ENCODE results near the gene ZNF664.

Gene ZNF664

DNA sequence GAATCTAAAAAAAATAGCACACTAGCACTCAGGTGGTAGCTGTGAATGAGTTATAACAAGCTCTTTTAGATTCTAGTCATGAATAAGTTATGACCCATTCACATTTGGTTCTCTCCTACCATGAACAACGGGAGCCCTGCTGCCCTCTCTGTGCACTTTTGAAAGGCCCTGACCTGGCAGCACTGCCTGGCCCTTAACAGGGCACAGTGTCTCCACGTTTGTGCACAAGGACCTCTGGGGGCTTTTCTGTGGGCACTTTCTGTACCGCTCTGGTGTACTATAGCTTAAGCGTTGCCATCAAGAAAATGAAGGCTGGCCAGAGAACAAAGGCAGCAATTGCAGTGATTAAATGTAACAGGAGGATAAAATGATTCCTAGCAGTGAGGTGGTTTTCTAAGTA, 21.5 kb upstream of the ZNF664 start:
- Histone ChIP-seq H3K79me1 (ENCODE audit: low read length) (no peaks in the 10 kb centered on the region), H3K4me1 (ENCODE audit: control insufficient read depth in 1 of 2, insufficient read depth in 2 of 2, low read length in 2 of 2) (no peaks in the 10 kb centered on the region), H3K18ac (ENCODE audit: low read length) (no peak overlapping the region), H3K4me2 (ENCODE audit: low read length) (no peak overlapping the region), H3K27me3 (ENCODE audit: insufficient read depth, low read length) (no peaks in the 10 kb centered on the region), H3K4ac (ENCODE audit: low read depth, low read length) (no peak overlapping the region), H3K27ac (ENCODE audit: low read depth, low read length) (no peak overlapping the region), H2AFZ (ENCODE audit: insufficient read depth, low read length, poor library complexity) (no peak overlapping the region), H2AK5ac (ENCODE audit: low read length) (no peak overlapping the region), H4K8ac (ENCODE audit: low read depth, low read length) (no peak overlapping the region), H3K79me2 (ENCODE audit: control insufficient read depth, insufficient read depth, low read length, poor library complexity) (no peaks in the 10 kb centered on the region), H2BK120ac (ENCODE audit: insufficient read depth, low read length, poor library complexity) (no peak overlapping the region), H2BK5ac (ENCODE audit: low read depth, low read length, poor library complexity) (no peak overlapping the region), H2BK12ac (ENCODE audit: low read length) (no peak overlapping the region), H3K23ac (ENCODE audit: low read length) (no peak overlapping the region), H3K9ac (ENCODE audit: low read length) (no peak overlapping the region), H3K14ac (ENCODE audit: low read length) (no peak overlapping the region), H4K12ac (ENCODE audit: low read depth, low read length) (no peak overlapping the region), H3K36me3 (ENCODE audit: control insufficient read depth in 1 of 2, insufficient read depth in 2 of 2, low read length in 2 of 2) (peaks cover 2 to 5% of the 10 kb centered on the region in 2 experiments), H4K91ac (ENCODE audit: low read depth, low read length) (no peak overlapping the region), H3K9me3 (ENCODE audit: insufficient read depth, low read depth, low read length) (no peaks in the 10 kb centered on the region), H3K4me3 (ENCODE audit: low read depth, low read length) (no peak overlapping the region)
- no peak for DNase-seq
- no CpG with 5 or more reads among the region's 4 CpGs for WGBS (ENCODE audit: extremely low coverage, insufficient coverage, insufficient read length)

GRCh38 chr12:123952037-123952436, 21.0 kb upstream of the ZNF664 start:
- Histone ChIP-seq H4K91ac (ENCODE audit: low read depth, low read length) (no peak overlapping the region), H2BK5ac (ENCODE audit: low read depth, low read length, poor library complexity) (no peak overlapping the region), H3K27ac (ENCODE audit: low read depth, low read length) (no peak overlapping the region), H3K9ac (ENCODE audit: low read length) (no peak overlapping the region), H2AFZ (ENCODE audit: insufficient read depth, low read length, poor library complexity) (no peak overlapping the region), H3K14ac (ENCODE audit: low read length) (no peak overlapping the region), H3K18ac (ENCODE audit: low read length) (no peak overlapping the region), H4K12ac (ENCODE audit: low read depth, low read length) (no peak overlapping the region), H3K27me3 (ENCODE audit: insufficient read depth, low read length) (no peaks in the 10 kb centered on the region), H3K4me2 (ENCODE audit: low read length) (no peak overlapping the region), H2BK12ac (ENCODE audit: low read length) (no peak overlapping the region), H3K79me2 (ENCODE audit: control insufficient read depth, insufficient read depth, low read length, poor library complexity) (no peaks in the 10 kb centered on the region), H2AK5ac (ENCODE audit: low read length) (no peak overlapping the region), H3K4me3 (ENCODE audit: low read depth, low read length) (no peak overlapping the region), H4K8ac (ENCODE audit: low read depth, low read length) (no peak overlapping the region), H3K4me1 (ENCODE audit: control insufficient read depth in 1 of 2, insufficient read depth in 2 of 2, low read length in 2 of 2) (no peaks in the 10 kb centered on the region), H3K4ac (ENCODE audit: low read depth, low read length) (no peak overlapping the region), H3K79me1 (ENCODE audit: low read length) (no peaks in the 10 kb centered on the region), H2BK120ac (ENCODE audit: insufficient read depth, low read length, poor library complexity) (no peak overlapping the region), H3K36me3 (ENCODE audit: control insufficient read depth in 1 of 2, insufficient read depth in 2 of 2, low read length in 2 of 2) (peaks cover 2 to 5% of the 10 kb centered on the region in 2 experiments), H3K23ac (ENCODE audit: low read length) (no peak overlapping the region), H3K9me3 (ENCODE audit: insufficient read depth, low read depth, low read length) (no peaks in the 10 kb centered on the region)
- no CpG with 5 or more reads among the region's 2 CpGs for WGBS (ENCODE audit: extremely low coverage, insufficient coverage, insufficient read length)
- no peak for DNase-seq

GRCh38 chr12:123954647-123955350, 18.2 kb upstream of the ZNF664 start:
- Histone ChIP-seq H3K4me3 (ENCODE audit: low read depth, low read length) (no peak overlapping the region), H3K23ac (ENCODE audit: low read length) (no peak overlapping the region), H4K12ac (ENCODE audit: low read depth, low read length) (no peak overlapping the region), H3K36me3 (ENCODE audit: control insufficient read depth in 1 of 2, insufficient read depth in 2 of 2, low read length in 2 of 2) (peaks cover 0 to 4% of the 10 kb centered on the region in 2 experiments), H2BK5ac (ENCODE audit: low read depth, low read length, poor library complexity) (no peak overlapping the region), H2AK5ac (ENCODE audit: low read length) (no peak overlapping the region), H3K79me2 (ENCODE audit: control insufficient read depth, insufficient read depth, low read length, poor library complexity) (no peaks in the 10 kb centered on the region), H3K79me1 (ENCODE audit: low read length) (no peaks in the 10 kb centered on the region), H2BK120ac (ENCODE audit: insufficient read depth, low read length, poor library complexity) (no peak overlapping the region), H3K4me2 (ENCODE audit: low read length) (no peak overlapping the region), H4K8ac (ENCODE audit: low read depth, low read length) (no peak overlapping the region), H3K4me1 (ENCODE audit: control insufficient read depth in 1 of 2, insufficient read depth in 2 of 2, low read length in 2 of 2) (peaks cover 5 to 7% of the 10 kb centered on the region in 2 experiments), H3K9ac (ENCODE audit: low read length) (no peak overlapping the region), H3K27ac (ENCODE audit: low read depth, low read length) (no peak overlapping the region), H3K14ac (ENCODE audit: low read length) (no peak overlapping the region), H3K27me3 (ENCODE audit: insufficient read depth, low read length) (no peaks in the 10 kb centered on the region), H3K9me3 (ENCODE audit: insufficient read depth, low read depth, low read length) (no peaks in the 10 kb centered on the region), H3K4ac (ENCODE audit: low read depth, low read length) (no peak overlapping the region), H2AFZ (ENCODE audit: insufficient read depth, low read length, poor library complexity) (no peak overlapping the region), H3K18ac (ENCODE audit: low read length) (no peak overlapping the region), H4K91ac (ENCODE audit: low read depth, low read length) (no peak overlapping the region), H2BK12ac (ENCODE audit: low read length) (no peak overlapping the region)
- DNase-seq: no peak
- no CpG with 5 or more reads among the region's 10 CpGs for WGBS (ENCODE audit: extremely low coverage, insufficient coverage, insufficient read length)

- no CpG with 5 or more reads among the region's 9 CpGs for WGBS (ENCODE audit: extremely low coverage, insufficient coverage, insufficient read length)
- H3K4ac ChIP-seq (ENCODE audit: low read depth, low read length): no peak overlapping the region
These were observed 16.8 kb upstream of the ZNF664 start for GRCh38 chr12:123956249-123956648.

More at GRCh38 chr12:123956249-123956648, 16.8 kb upstream of the ZNF664 start:
- Histone ChIP-seq H3K27ac (ENCODE audit: low read depth, low read length) (no peak overlapping the region), H3K9me3 (ENCODE audit: insufficient read depth, low read depth, low read length) (no peaks in the 10 kb centered on the region), H4K8ac (ENCODE audit: low read depth, low read length) (no peak overlapping the region), H3K79me2 (ENCODE audit: control insufficient read depth, insufficient read depth, low read length, poor library complexity) (no peaks in the 10 kb centered on the region), H2BK12ac (ENCODE audit: low read length) (no peak overlapping the region), H3K23ac (ENCODE audit: low read length) (no peak overlapping the region), H3K18ac (ENCODE audit: low read length) (no peak overlapping the region), H4K91ac (ENCODE audit: low read depth, low read length) (no peak overlapping the region), H4K12ac (ENCODE audit: low read depth, low read length) (no peak overlapping the region), H3K27me3 (ENCODE audit: insufficient read depth, low read length) (no peaks in the 10 kb centered on the region), H3K4me2 (ENCODE audit: low read length) (no peak overlapping the region), H2BK5ac (ENCODE audit: low read depth, low read length, poor library complexity) (no peak overlapping the region), H2AK5ac (ENCODE audit: low read length) (no peak overlapping the region), H3K4me1 (ENCODE audit: control insufficient read depth in 1 of 2, insufficient read depth in 2 of 2, low read length in 2 of 2) (peaks cover 5 to 7% of the 10 kb centered on the region in 2 experiments), H3K9ac (ENCODE audit: low read length) (no peak overlapping the region), H3K14ac (ENCODE audit: low read length) (no peak overlapping the region), H2BK120ac (ENCODE audit: insufficient read depth, low read length, poor library complexity) (no peak overlapping the region), H3K36me3 (ENCODE audit: control insufficient read depth in 1 of 2, insufficient read depth in 2 of 2, low read length in 2 of 2) (peaks cover 0 to 2% of the 10 kb centered on the region in 2 experiments), H2AFZ (ENCODE audit: insufficient read depth, low read length, poor library complexity) (no peak overlapping the region), H3K79me1 (ENCODE audit: low read length) (no peaks in the 10 kb centered on the region), H3K4me3 (ENCODE audit: low read depth, low read length) (no peak overlapping the region)
- DNase-seq: no peak
